HCT116 (cell line): ENCODE data around the gene DMAC2. TPM values are rescaled to one million over a fixed set of nuclear protein-coding genes. Genes with fewer than 3 reads are reported as not detected.

Source experiments
- ATAC-seq: fragments of 200-7000 bp; cut with Tn5 transposase; 2 replicates; pipeline ENCODE4 v1.9.1; 2020; ENCODE audit warnings: mild to moderate bottlenecking, moderate library complexity
- BruUV-seq: library from RNA; stranded (reverse); fragments of 400-500 nt; replicated peaks from 2 replicates; lab custom pipeline; 2021; lab: Mats Ljungman, UMichigan
- CTCF ChIA-PET: fragments of 300-600 bp; sonication (Branson Sonifier 250); formaldehyde crosslinking; loops from one replicate; lab custom pipeline; 2021; ENCODE audit warnings: antibody characterized with exemption; lab: Charles Lee
- POLR2A ChIA-PET: fragments of 300-600, 350-600 bp; sonication (Branson Sonifier 250); formaldehyde crosslinking; loops from one replicate; lab custom pipeline; 2021; ENCODE audit warnings: antibody characterized with exemption; lab: Charles Lee
- RAD21 ChIA-PET, 2 experiments: fragments of 300-600 bp; sonication (Branson Sonifier 250); formaldehyde crosslinking; loops; one replicate each; lab custom pipeline; 2023; ENCODE audit warnings: low total read pairs in 2 of 2; ENCODE audit not compliant: uncharacterized antibody in 2 of 2, unreplicated experiment in 2 of 2, low non-redundant PET in 1 of 2; lab: Charles Lee
- DNase-seq: peaks from one replicate; pipeline ENCODE4 v3.0.0-alpha.2; 2010; ENCODE audit warnings: low read depth, low spot score
- H2AFZ ChIP-seq: fragments of 200-600 bp; shearing (Covaris generic), sonication (generic); 2 replicates; pipeline ENCODE4 v1.6.1; 2017; ENCODE audit warnings: low read depth, mixed run types, mixed read lengths, antibody characterized with exemption, low read length; ENCODE audit not compliant: poor library complexity, severe bottlenecking
- H3K27ac ChIP-seq: 2 replicates; pipeline ENCODE4 v1.5.1; 2012; ENCODE audit warnings: low read depth, low read length
- H3K27me3 ChIP-seq: fragments of 200-600 bp; sonication (generic); 2 replicates; pipeline ENCODE4 v1.6.1; 2016; ENCODE audit warnings: mixed run types, low read length, mixed read lengths; ENCODE audit not compliant: insufficient read depth
- H3K36me3 ChIP-seq, 2 experiments: fragments of 200-500 bp in 1 of 2; fragments of 200-600 bp in 1 of 2; sonication (Bioruptor generic) in 1 of 2; sonication (generic) in 1 of 2; 2 replicates each; pipeline versions ENCODE4 v1.5.1 to v1.6.1; 2014 to 2016; ENCODE audit warnings: low read length in 2 of 2, inconsistent platforms in 1 of 2, mixed read lengths in 1 of 2, mixed run types in 1 of 2; ENCODE audit not compliant: insufficient read depth in 2 of 2, control insufficient read depth in 1 of 2
- H3K4me1 ChIP-seq, 2 experiments: fragments of 200-600 bp in 1 of 2; sonication (generic) in 1 of 2; 2 replicates each; pipeline versions ENCODE4 v1.5.1 to v1.6.1; 2012 to 2017; ENCODE audit warnings: low read length in 2 of 2, inconsistent platforms in 1 of 2, mild to moderate bottlenecking in 1 of 2, mixed read lengths in 1 of 2, mixed run types in 1 of 2, moderate library complexity in 1 of 2; ENCODE audit not compliant: insufficient read depth in 2 of 2, control insufficient read depth in 1 of 2
- H3K4me2 ChIP-seq: fragments of 200-600 bp; sonication (generic); 2 replicates; pipeline ENCODE4 v1.6.1; 2017; ENCODE audit warnings: mixed run types, low read length, mixed read lengths
- H3K4me3 ChIP-seq, 2 experiments: fragments of 200-600 bp in 1 of 2; sonication (generic) in 1 of 2; replicated peaks in 1 of 2; 2 replicates each; pipeline ENCODE4 v1.5.1; 2011 to 2016; ENCODE audit warnings: low read length in 2 of 2, control low read depth in 1 of 2, low read depth in 1 of 2, mild to moderate bottlenecking in 1 of 2, mixed read lengths in 1 of 2, mixed run types in 1 of 2
- H3K79me2 ChIP-seq: fragments of 200-600 bp; sonication (generic); 2 replicates; pipeline ENCODE4 v1.6.1; 2017; ENCODE audit warnings: mild to moderate bottlenecking, mixed run types, low read length, moderate library complexity, mixed read lengths; ENCODE audit not compliant: insufficient read depth
- H3K9ac ChIP-seq: fragments of 200-600 bp; sonication (generic); 2 replicates; pipeline ENCODE4 v1.6.1; 2016; ENCODE audit warnings: low read length, mixed read lengths
- H3K9me2 ChIP-seq: fragments of 200-600 bp; sonication (generic), shearing (Covaris generic); 2 replicates; pipeline ENCODE4 v1.6.1; 2017; ENCODE audit warnings: mixed run types, mild to moderate bottlenecking, moderate library complexity; ENCODE audit not compliant: insufficient read depth
- H3K9me3 ChIP-seq, 2 experiments: fragments of 200-500 bp in 1 of 2; fragments of 200-600 bp in 1 of 2; sonication (Bioruptor generic) in 1 of 2; sonication (generic) in 1 of 2; 2 replicates each; pipeline ENCODE4 v1.6.1; 2014 to 2017; ENCODE audit warnings: low read length in 2 of 2, mixed read lengths in 2 of 2, inconsistent platforms in 1 of 2, low read depth in 1 of 2, mild to moderate bottlenecking in 1 of 2, mixed run types in 1 of 2, moderate library complexity in 1 of 2; ENCODE audit not compliant: control insufficient read depth in 1 of 2, insufficient read depth in 1 of 2
- H4K20me1 ChIP-seq: fragments of 200-600 bp; sonication (generic), shearing (Covaris generic); 2 replicates; pipeline ENCODE4 v1.6.1; 2017; ENCODE audit warnings: mixed run types, mild to moderate bottlenecking, moderate library complexity; ENCODE audit not compliant: insufficient read depth
- CBX3 ChIP-seq: IDR thresholded peaks from 2 replicates; pipeline ENCODE4 v1.6.1; 2012; ENCODE audit warnings: low read depth
- EGR1 ChIP-seq: IDR thresholded peaks from 2 replicates; pipeline ENCODE4 v1.6.1; 2012; ENCODE audit warnings: low read depth
- ELF1 ChIP-seq: IDR thresholded peaks from 2 replicates; pipeline ENCODE4 v1.6.1; 2012; ENCODE audit warnings: low read depth, borderline replicate concordance
- EZH2 ChIP-seq: fragments of 200-600 bp; sonication (generic); IDR thresholded peaks from 2 replicates; pipeline ENCODE4 v1.6.1; 2017; ENCODE audit warnings: antibody characterized with exemption, mixed run types
- EZH2phosphoT487 ChIP-seq: fragments of 200-600 bp; IDR thresholded peaks from 2 replicates; pipeline ENCODE4 v1.6.1; 2018; ENCODE audit warnings: antibody characterized with exemption, borderline replicate concordance
- FOSL1 ChIP-seq: IDR thresholded peaks from 2 replicates; pipeline ENCODE4 v1.6.1; 2012; ENCODE audit warnings: low read depth
- SIN3A ChIP-seq: IDR thresholded peaks from 2 replicates; pipeline ENCODE4 v1.6.1; 2012; ENCODE audit warnings: low read depth
- SP1 ChIP-seq: IDR thresholded peaks from 2 replicates; pipeline ENCODE4 v1.6.1; 2012; ENCODE audit warnings: low read depth
- TCF7L2 ChIP-seq: IDR thresholded peaks from 2 replicates; pipeline ENCODE4 v1.7.0; 2011; ENCODE audit warnings: borderline replicate concordance, inconsistent platforms; ENCODE audit not compliant: insufficient read depth, insufficient read length; ENCODE audit errors: extremely low read depth
- ZBTB33 ChIP-seq: IDR thresholded peaks from 2 replicates; pipeline ENCODE4 v1.6.1; 2011; ENCODE audit warnings: mild to moderate bottlenecking, low read length, moderate library complexity; ENCODE audit not compliant: insufficient replicate concordance; ENCODE audit errors: extremely low read depth
- ZFX ChIP-seq: fragments of 450-650 bp; IDR thresholded peaks from 2 replicates; pipeline ENCODE4 v1.6.1; 2017
- intact Hi-C: fragments of 100-400 bp; cut with micrococcal nuclease; formaldehyde crosslinking; loops from 2 replicates; pipeline ENCODE4 v1.10.0; 2022
- total RNA-seq: library from RNA; stranded (reverse); gene quantifications from one replicate; pipeline ENCODE4 v1.2.1, GENCODE V29; 2021; ENCODE audit not compliant: unreplicated experiment

DMAC2 gene
- total RNA-seq, 1 experiment from 2014 or later: 65.6 TPM

- TF ChIP-seq ZFX (no peak), CBX3 (no peak), ELF1 (no peak), ZBTB33 (no peak), TCF7L2 (no peak), EZH2 (no peak), EGR1 (no peak), SP1 (no peak)
Observed at GRCh38 chr19:41455936-41456335, 16.2 kb upstream of the DMAC2 start (continued).

- 0 out of 4 replicates have a peak, but pooled peaks cover 0 to 3% of the 10 kb centered on the region in 2 experiments for H3K9me3 ChIP-seq
- H3K27me3 ChIP-seq: peaks cover 17% of the 10 kb centered on the region; the same call in 1 of the 2 replicates
- ChIA-PET CTCF (interaction anchor here (1.0 kb wide), 1 partner anchor 111 kb away, joined by 3 read pairs; no protein-coding TSS in a partner anchor), POLR2A (no interaction called here), RAD21 (no interaction called here)
- H3K79me2 ChIP-seq: no peaks in the 10 kb centered on the region
- H3K9ac ChIP-seq: no peak overlapping the region
- no peaks in the 10 kb centered on the region for H3K36me3 ChIP-seq
- BruUV-seq: no TSS peak
- H2AFZ ChIP-seq: no peak overlapping the region
- no peak overlapping the region for H3K27ac ChIP-seq
- H3K4me1 ChIP-seq: peaks cover 0 to 10% of the 10 kb centered on the region in 2 experiments; a peak in 2 of 4 replicates
- intact Hi-C loops: no loop called here
- TF ChIP-seq EGR1 (no peak), EZH2phosphoT487 (no peak), SIN3A (no peak), FOSL1 (no peak)
- no peak overlapping the region for H3K4me3 ChIP-seq
- H3K9me2 ChIP-seq: no peaks in the 10 kb centered on the region
- ATAC-seq (no peak), DNase-seq (no peak)
- no peak overlapping the region for H3K4me2 ChIP-seq
- H4K20me1 ChIP-seq: no peaks in the 10 kb centered on the region
Observed at GRCh38 chr19:41452584-41453275, 13.0 kb upstream of the DMAC2 start.
